Measurements from ENCODE around the gene PTPRD. TPM values are rescaled to one million over a fixed set of nuclear protein-coding genes. Genes with fewer than 3 reads are reported as not detected.

Gene PTPRD
- total and polyA plus RNA-seq, 2 donors (not counting 1 experiment from before 2014, with no cell fraction given): not detected

DNA sequence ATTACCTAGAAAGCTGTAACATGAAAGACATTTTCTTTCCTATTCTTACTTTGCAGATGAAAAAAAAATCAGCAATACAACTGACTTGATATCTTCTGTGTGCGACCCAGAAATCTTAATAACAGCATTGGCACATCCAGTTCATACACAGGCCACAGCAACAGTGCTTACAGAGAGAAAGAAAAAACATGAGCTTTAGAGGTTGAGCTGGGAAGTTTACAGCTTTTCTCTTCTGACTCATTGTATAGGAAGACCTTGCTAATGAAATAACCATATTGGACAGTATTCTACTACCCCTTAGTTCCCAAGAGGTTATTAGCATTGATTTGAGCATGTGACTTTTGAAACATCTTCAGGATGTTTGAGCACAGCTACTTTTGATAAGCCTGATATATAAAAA, 1779.8 kb downstream of the PTPRD start:
- Mint-ChIP-seq H3K9me3 (ENCODE audit: insufficient read depth) (no peaks in the 10 kb centered on the region), H3K27me3 (no peaks in the 10 kb centered on the region), H3K4me1 (no peaks in the 10 kb centered on the region), H3K4me3 (no peak overlapping the region), H3K27ac (no peak overlapping the region)
- TF ChIP-seq EZH2 (IDR thresholded peaks at IDR 0.05; ENCODE audit: borderline replicate concordance, insufficient read depth, low read depth, low read length, poor library complexity, severe bottlenecking) (no peak), CTCF (IDR thresholded peaks at IDR 0.05) (no peak)
- Histone ChIP-seq H3K4me3 (ENCODE audit: control extremely low read depth in 1 of 5, extremely low read depth in 1 of 5, insufficient read depth in 1 of 5, low read depth in 2 of 5, low read length in 4 of 5) (no peak overlapping the region), H3K4me1 (ENCODE audit: control insufficient read depth in 2 of 2, insufficient read depth in 2 of 2, low read length in 2 of 2) (no peaks in the 10 kb centered on the region), H3K27ac (ENCODE audit: low read length in 2 of 2) (no peak overlapping the region), H3K27me3 (replicated peaks in 1 of 4; ENCODE audit: control extremely low read depth in 1 of 4, control insufficient read depth in 3 of 4, insufficient read depth in 4 of 4, low read length in 3 of 4) (no peaks in the 10 kb centered on the region), H3K36me3 (replicated peaks in 1 of 2; ENCODE audit: control extremely low read depth in 1 of 2, control insufficient read depth in 1 of 2, extremely low read depth in 1 of 2, insufficient read depth in 2 of 2, low read length in 1 of 2) (no peaks in the 10 kb centered on the region), H3K9me3 (ENCODE audit: control extremely low read depth in 1 of 3, control insufficient read depth in 2 of 3, insufficient read depth in 1 of 3, low read length in 2 of 3) (no peaks in the 10 kb centered on the region), H3K9ac (ENCODE audit: low read length) (no peak overlapping the region), H3K79me2 (ENCODE audit: control insufficient read depth, insufficient read depth, low read length) (no peaks in the 10 kb centered on the region), H3K4me2 (replicated peaks; ENCODE audit: low read depth, low read length, poor library complexity, severe bottlenecking) (no peak overlapping the region), H4K20me1 (ENCODE audit: control insufficient read depth, insufficient read depth, low read length, poor library complexity, severe bottlenecking) (no peaks in the 10 kb centered on the region), H2AFZ (ENCODE audit: insufficient read depth, low read depth, low read length, poor library complexity, severe bottlenecking) (no peak overlapping the region)
- intact Hi-C loops (cut with micrococcal nuclease): no loop called here
- ChIA-PET POLR2A (no interaction called here), CTCF (interaction anchor here (0.7 kb wide), 1 partner anchor 972 kb away, joined by 3 read pairs; no protein-coding TSS in a partner anchor)
- no CpG with 5 or more reads among the region's 1 CpG for WGBS (ENCODE audit: insufficient coverage)
- ATAC-seq (ENCODE audit: low read depth): no peak
- DNase-seq: no peak

DNA sequence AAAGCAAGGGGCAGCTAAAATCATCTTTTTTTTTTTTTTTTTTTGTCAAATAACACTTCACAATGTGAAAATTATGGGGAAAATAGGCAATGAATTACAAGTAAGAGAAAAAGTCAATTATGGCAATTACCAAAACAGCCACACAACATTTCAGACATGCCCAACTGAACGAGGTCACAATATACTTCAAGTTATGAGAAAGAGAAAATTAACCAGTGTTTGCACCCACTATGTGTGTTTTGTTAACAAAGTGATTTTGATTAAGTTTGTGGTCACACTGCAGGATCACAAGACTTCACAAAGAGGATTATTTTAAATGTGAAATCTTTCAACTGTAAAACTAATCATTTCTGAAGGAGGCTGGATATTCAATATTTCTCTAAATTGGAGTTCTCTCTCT, 1780.4 kb downstream of the PTPRD start:
- Histone ChIP-seq H3K79me2 (ENCODE audit: control insufficient read depth, insufficient read depth, low read length) (no peaks in the 10 kb centered on the region), H3K4me2 (replicated peaks; ENCODE audit: low read depth, low read length, poor library complexity, severe bottlenecking) (no peak overlapping the region), H3K27ac (ENCODE audit: low read length in 2 of 2) (no peak overlapping the region), H3K36me3 (replicated peaks in 1 of 2; ENCODE audit: control extremely low read depth in 1 of 2, control insufficient read depth in 1 of 2, extremely low read depth in 1 of 2, insufficient read depth in 2 of 2, low read length in 1 of 2) (no peaks in the 10 kb centered on the region), H3K9ac (ENCODE audit: low read length) (no peak overlapping the region), H4K20me1 (ENCODE audit: control insufficient read depth, insufficient read depth, low read length, poor library complexity, severe bottlenecking) (no peaks in the 10 kb centered on the region), H3K4me1 (ENCODE audit: control insufficient read depth in 2 of 2, insufficient read depth in 2 of 2, low read length in 2 of 2) (no peaks in the 10 kb centered on the region), H3K9me3 (ENCODE audit: control extremely low read depth in 1 of 3, control insufficient read depth in 2 of 3, insufficient read depth in 1 of 3, low read length in 2 of 3) (no peaks in the 10 kb centered on the region), H3K4me3 (ENCODE audit: control extremely low read depth in 1 of 5, extremely low read depth in 1 of 5, insufficient read depth in 1 of 5, low read depth in 2 of 5, low read length in 4 of 5) (no peak overlapping the region), H2AFZ (ENCODE audit: insufficient read depth, low read depth, low read length, poor library complexity, severe bottlenecking) (no peak overlapping the region), H3K27me3 (replicated peaks in 1 of 4; ENCODE audit: control extremely low read depth in 1 of 4, control insufficient read depth in 3 of 4, insufficient read depth in 4 of 4, low read length in 3 of 4) (no peaks in the 10 kb centered on the region)
- ATAC-seq (ENCODE audit: low read depth): no peak
- DNase-seq: no peak
- TF ChIP-seq CTCF (IDR thresholded peaks at IDR 0.05): no peak
- no peak for TF ChIP-seq EZH2 (IDR thresholded peaks at IDR 0.05; ENCODE audit: borderline replicate concordance, insufficient read depth, low read depth, low read length, poor library complexity, severe bottlenecking)
- CTCF ChIA-PET: interaction anchor here (0.7 kb wide), 1 partner anchor 972 kb away, joined by 3 read pairs; no protein-coding TSS in a partner anchor
- Mint-ChIP-seq H3K27ac (no peak overlapping the region), H3K9me3 (ENCODE audit: insufficient read depth) (no peaks in the 10 kb centered on the region), H3K4me3 (no peak overlapping the region), H3K27me3 (no peaks in the 10 kb centered on the region), H3K4me1 (no peaks in the 10 kb centered on the region)
- intact Hi-C loops (cut with micrococcal nuclease): no loop called here
- no CpG with 5 or more reads among the region's 1 CpG for WGBS (ENCODE audit: insufficient coverage)
- POLR2A ChIA-PET: no interaction called here

Data from B cell (primary cell).